NB4 (cell line): ENCODE data around the gene CABCOCO1.
"Not testable (repeated sequence)": the region's sequence is repeated elsewhere in the genome, so short reads cannot be mapped to it uniquely, and the experiment has no call there.

ENCODE experiments used
- DNase-seq: peaks from one replicate; pipeline ENCODE4 v3.0.0; 2010; ENCODE audit warnings: low read depth
- H3K4me3 ChIP-seq: one replicate; pipeline ENCODE4 v1.5.1; 2011; ENCODE audit warnings: mild to moderate bottlenecking, low read depth, low read length, moderate library complexity
- CTCF ChIP-seq: IDR thresholded peaks from one replicate; pipeline ENCODE4 v1.5.1; 2012; ENCODE audit warnings: low read depth, low read length
- MYC ChIP-seq: IDR thresholded peaks from 2 replicates; pipeline ENCODE4 v1.6.1; 2011; ENCODE audit warnings: low read depth, low read length
- POLR2A ChIP-seq: IDR thresholded peaks from 2 replicates; pipeline ENCODE4 v1.6.1; 2011; ENCODE audit warnings: mild to moderate bottlenecking; ENCODE audit not compliant: insufficient read length; ENCODE audit errors: extremely low read depth
- TF ChIP-seq, protein P1 (sequence below): IDR thresholded peaks from 2 replicates; pipeline ENCODE4 v1.6.1; 2011; ENCODE audit warnings: low read depth, low read length

Gene CABCOCO1

GRCh38 chr10:61705022-61705613, 42.4 kb downstream of the CABCOCO1 start:
- no peak overlapping the region for H3K4me3 ChIP-seq
- TF ChIP-seq POLR2A (no peak), CTCF (no peak), MYC (no peak)
- TF ChIP-seq, protein P1, sequence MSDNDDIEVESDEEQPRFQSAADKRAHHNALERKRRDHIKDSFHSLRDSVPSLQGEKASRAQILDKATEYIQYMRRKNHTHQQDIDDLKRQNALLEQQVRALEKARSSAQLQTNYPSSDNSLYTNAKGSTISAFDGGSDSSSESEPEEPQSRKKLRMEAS: no peak

GRCh38 chr10:61708846-61709245, 46.1 kb downstream of the CABCOCO1 start:
- TF ChIP-seq, protein P1: no peak
- TF ChIP-seq MYC (no peak), POLR2A (no peak), CTCF (no peak)
- no peak for DNase-seq
- H3K4me3 ChIP-seq: no peak overlapping the region

More at GRCh38 chr10:61705022-61705613, 42.4 kb downstream of the CABCOCO1 start:
- no peak for DNase-seq

GRCh38 chr10:61712105-61712504, 49.4 kb downstream of the CABCOCO1 start:
- H3K4me3 ChIP-seq, DNase-seq: not testable (repeated sequence)

DNA sequence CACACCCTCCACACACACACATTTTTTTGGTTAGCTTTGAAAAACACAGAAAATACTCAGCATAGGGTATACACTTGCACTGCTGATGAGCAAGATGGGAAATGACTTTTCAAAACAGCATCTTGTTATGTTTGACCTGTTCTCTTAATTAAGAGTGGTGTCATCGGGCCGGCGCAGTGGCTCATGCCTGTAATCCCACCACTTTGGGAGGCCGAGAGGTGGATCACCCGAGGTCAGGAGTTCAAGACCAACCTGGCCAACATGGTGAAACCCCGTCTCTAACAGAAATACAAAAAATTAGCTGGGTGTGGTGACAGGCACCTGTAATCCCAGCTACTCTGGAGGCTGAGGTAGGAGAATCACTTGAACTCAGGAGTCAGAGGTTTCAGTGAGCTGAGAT, 56.7 kb downstream of the CABCOCO1 start:
- not testable (repeated sequence) for H3K4me3 ChIP-seq, DNase-seq

DNA sequence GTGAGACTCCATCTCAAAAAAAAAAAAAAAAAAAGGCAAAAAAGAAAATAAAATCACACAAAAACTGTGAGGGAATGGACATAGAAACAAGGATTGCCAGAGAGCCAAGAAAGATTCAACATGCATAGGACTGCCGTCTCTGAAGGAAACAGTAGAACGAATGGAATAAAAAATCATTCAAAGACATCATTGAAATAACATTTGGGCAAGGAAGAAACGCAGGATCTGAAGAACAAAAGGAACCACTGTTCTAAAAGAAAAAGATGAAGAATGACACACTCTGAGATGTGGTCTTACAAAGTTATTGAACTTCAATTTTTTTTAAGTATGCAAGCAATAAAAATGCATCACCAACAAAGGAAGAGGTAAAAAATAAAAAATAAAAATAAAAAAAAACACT, 57.2 kb downstream of the CABCOCO1 start:
- H3K4me3 ChIP-seq: no peak overlapping the region
- no peak for TF ChIP-seq MYC
- no peak for TF ChIP-seq CTCF
- TF ChIP-seq, protein P1: no peak
- no peak for DNase-seq

- peak; percentile 39 for DNase-seq
- TF ChIP-seq POLR2A (no peak), MYC (0 out of 2 replicates have a peak, but pooled peaks have one; percentile 7)
- H3K4me3 ChIP-seq: no peak overlapping the region
Observed at GRCh38 chr10:61721431-61721830, 58.7 kb downstream of the CABCOCO1 start.

DNA sequence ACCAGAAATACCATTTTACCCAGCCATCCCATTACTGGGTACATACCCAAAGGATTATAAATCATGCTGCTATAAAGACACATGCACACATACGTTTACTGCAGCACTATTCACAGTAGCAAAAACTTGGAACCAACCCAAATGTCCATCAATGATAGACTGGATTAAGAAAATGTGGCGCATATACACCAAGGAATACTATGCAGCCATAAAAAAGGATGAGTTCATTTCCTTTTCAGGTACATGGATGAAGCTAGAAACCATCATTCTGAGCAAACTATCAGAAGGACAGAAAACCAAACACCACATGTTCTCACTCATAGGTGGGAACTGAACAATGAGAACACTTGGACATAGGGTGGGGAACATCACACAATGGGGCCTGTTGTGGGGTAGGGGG, 62.5 kb downstream of the CABCOCO1 start:
- DNase-seq, H3K4me3 ChIP-seq: not testable (repeated sequence)

DNA sequence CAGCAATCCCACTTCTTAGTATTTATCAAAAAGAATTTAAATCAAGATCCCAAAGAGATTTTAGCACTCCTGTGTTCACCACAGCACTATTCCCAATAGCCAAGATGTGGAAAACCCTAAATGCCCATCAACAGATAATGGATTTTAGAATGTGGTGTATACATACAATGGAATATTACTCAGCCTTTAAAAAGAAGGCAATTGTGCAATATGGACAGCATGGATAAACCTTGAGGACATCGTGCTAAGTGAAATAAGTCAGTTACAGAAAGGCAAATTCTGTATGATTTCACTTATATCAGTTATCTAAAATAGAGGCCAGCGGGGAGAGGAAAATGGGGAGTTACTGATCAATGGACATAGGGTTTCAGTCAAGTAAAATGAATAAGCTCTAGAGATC, 66.9 kb downstream of the CABCOCO1 start:
- no peak overlapping the region for H3K4me3 ChIP-seq
- no peak for TF ChIP-seq MYC
- no peak for DNase-seq

GRCh38 chr10:61730671-61731070, 67.9 kb downstream of the CABCOCO1 start:
- no peak overlapping the region for H3K4me3 ChIP-seq
- DNase-seq: no peak
- TF ChIP-seq POLR2A (no peak), CTCF (no peak), MYC (no peak)
